Stimulated activated CD8-positive, alpha-beta memory T cell treated with anti-CD3 and anti-CD28 coated beads, Interleukin-4, amount 100 ng/mL, for 1 hour (primary cell): ENCODE results near the gene KDM7A.

ENCODE experiments used
- DNase-seq, 2 donors: peaks; one replicate each; pipeline ENCODE4 v3.0.0-alpha.2; 2020; ENCODE audit warnings: low read depth in 2 of 2, low spot score in 1 of 2

Gene KDM7A, protein sequence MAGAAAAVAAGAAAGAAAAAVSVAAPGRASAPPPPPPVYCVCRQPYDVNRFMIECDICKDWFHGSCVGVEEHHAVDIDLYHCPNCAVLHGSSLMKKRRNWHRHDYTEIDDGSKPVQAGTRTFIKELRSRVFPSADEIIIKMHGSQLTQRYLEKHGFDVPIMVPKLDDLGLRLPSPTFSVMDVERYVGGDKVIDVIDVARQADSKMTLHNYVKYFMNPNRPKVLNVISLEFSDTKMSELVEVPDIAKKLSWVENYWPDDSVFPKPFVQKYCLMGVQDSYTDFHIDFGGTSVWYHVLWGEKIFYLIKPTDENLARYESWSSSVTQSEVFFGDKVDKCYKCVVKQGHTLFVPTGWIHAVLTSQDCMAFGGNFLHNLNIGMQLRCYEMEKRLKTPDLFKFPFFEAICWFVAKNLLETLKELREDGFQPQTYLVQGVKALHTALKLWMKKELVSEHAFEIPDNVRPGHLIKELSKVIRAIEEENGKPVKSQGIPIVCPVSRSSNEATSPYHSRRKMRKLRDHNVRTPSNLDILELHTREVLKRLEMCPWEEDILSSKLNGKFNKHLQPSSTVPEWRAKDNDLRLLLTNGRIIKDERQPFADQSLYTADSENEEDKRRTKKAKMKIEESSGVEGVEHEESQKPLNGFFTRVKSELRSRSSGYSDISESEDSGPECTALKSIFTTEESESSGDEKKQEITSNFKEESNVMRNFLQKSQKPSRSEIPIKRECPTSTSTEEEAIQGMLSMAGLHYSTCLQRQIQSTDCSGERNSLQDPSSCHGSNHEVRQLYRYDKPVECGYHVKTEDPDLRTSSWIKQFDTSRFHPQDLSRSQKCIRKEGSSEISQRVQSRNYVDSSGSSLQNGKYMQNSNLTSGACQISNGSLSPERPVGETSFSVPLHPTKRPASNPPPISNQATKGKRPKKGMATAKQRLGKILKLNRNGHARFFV

DNA sequence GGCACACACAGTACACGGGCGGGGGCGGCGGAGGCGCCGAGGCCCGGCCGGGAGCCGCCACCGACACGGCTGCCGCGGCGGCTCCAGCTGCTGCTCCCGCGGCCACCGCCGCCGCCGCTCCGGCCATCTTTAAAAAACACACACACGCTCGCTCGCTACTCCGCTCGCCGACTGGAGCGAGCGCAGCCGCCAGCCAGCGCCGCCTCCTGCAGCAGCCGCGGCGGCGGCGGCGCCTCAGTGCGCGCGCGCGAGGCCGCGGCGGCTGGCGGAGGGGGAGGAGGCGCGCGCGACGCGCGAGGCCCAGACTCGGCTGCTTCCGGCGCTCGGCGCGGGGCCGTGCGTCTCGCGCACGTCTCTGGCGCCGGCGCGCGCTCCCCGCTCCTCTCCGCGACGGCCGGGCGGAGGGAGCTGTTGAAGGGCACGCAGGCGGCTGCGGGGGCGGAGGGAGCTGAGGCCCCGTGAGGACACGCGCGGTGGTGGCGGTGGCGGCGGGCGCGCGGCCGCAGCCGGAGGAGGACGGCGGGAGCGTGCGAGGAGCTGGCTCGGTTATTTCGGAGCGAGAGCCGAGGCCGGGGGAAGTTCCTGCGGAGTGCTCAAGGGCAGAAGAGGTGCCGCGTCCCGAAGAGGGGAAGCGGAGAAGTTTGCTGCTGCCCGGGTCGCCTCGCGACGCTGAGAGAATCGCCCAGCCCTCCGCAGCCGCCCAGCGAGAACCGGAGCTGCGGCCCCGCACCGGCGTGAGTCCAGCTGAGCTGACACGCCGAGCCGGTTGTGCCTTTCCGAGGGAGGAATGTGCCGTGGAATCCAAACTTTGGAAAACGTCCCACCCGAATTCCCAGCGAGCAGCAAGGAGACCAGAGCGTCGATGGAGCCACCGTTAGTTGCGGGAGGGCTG lies at the start of gene KDM7A:
Gene KDM7A (minus strand): TSS at position 173 of the 892 bp plus-strand sequence. CDS start 46 bp downstream, at position 127.
- peak; percentile 66 to 79 for DNase-seq

DNA sequence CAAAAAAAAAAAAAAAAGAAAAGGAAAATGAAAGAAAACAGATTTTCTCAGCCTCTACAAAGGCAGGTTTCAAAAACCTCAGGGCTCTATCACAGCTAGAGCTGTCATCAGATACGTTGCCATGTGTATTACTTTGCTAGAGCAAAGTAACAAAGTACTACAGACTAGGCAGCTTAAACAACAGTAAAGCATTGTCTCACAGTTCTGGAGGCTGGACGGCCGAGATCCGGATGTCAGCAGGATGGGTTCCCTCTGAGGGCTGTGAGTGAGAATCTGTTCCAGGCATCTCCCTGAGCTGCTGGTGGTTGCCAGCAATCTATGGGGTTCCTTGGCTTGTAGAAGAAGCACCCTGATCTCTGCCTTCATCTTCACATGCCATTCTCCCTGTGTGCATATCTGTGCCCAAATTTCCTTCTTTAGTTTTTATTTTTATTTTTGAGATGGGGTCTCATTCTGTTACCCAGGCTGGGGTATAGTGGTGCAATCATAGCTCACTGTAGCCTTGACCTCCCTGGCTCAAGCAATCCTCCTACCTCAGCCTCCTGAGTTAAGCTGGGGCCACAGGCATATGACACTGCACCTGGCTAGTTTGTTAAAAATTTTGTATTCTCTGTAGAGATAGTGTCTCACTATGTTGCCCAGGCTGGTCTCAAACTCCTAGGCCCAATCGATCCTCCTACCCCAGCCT lies 48.9 kb upstream of the KDM7A start:
- DNase-seq, result no peak

DNA sequence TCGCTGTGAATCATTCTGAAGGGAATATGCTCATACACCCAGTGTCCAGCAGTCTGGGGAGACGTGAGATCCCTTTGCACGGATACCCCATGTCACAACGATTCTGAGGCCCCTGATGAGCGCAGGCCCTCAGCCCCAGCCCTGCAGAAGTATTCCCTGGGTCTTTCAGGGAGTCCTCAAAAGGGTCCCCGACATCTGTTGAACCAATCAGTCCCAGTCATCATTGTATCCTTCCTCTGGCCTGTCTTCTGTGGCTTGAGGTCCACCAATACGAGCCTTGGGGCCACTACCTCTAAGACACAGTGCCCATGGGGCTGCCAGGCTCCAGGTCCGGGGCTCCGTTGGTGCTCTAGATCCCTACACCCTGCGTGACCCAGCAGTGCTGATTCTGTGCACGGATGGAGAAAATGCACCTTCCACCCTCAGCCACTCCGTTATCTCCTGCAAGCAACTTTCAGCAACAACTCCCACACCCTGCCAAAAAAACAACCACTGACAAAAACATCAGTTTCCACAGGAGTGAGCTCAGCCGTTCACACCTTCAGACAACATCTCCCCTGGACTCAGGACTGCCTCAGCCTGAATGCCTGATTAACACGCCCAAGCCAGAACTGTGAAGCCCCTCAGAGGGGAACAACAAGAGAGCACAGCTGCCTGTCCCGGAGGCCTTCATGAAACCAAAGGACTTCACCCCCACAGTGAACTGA lies 46.9 kb upstream of the KDM7A start:
- DNase-seq, result no peak

DNA sequence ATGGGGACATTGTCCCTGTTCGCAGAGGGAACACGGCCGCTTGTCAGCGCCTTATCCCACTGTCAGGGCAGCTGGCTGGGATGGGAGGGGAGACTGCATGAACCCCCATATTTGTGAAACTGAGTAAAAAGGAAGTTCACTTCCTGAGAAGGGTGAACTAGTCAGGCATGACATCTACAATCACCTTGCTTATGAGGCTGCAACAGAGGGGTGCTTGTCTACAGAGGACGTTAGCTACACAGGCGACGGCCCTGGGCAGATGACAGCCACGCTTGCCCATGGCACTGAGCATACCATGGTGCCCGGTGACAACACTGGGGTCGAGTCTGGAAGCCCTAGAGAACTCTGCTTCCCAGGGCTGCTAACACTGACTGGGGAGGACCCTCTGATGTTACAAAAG lies 46.0 kb upstream of the KDM7A start:
- no peak for DNase-seq

DNA sequence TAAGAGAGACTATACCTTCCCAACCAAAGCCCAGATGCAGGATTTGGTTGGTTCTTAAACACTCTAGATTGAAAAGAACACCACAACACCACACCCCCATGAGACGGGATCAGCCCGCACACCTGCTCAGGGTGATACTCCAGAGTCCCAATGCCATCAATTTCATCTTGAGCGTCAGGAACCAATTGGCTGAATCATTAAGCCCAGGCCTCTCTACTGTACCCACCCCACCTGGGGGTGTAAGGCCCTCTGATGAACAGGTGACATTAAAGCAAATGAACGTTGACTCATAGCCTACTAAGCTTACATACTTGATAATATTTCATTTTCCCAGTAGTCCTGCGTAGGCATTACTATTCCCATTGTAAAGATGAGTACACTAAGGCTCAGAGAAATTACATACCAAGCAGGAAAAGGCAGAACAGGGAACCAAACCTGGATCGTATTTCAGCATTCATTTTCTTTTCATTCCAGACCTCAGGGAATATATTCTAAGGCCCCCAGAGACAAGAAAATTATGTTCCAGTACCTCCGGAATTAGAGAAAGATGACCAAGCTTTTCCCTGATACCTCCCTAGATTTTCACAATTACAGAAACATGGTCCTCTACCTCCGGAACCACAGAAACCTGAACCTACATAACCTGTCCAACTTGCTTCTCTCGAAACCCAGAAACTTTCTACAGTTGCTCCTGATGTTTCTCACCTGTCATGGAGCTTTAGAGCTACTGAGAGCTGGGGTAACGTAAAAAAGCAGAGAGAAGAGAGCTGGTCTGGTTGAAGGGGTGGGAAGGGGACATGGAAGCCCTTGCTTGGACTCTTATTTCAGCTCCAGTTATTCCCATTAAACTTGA lies 43.1 kb upstream of the KDM7A start:
- no peak for DNase-seq

DNA sequence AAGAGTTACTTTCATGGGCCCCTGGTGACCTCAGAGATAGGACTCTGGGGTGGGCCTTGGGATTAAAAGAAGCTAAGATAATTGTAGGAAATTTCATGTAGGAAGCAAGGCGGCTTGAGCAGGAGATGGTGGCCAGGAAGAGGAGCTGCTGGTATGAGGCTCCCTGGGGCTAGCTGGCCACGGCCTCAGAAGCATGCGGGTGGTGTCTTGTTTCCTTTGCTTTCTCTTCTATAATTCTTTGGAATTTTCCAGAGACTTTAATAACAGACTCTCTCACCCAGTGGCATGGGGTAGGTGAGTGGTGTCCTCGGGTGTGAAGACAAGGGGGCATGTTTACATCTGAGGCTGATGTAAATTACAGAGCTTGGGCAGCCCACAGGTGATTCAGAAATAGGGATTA lies 41.9 kb upstream of the KDM7A start:
- no peak for DNase-seq

DNA sequence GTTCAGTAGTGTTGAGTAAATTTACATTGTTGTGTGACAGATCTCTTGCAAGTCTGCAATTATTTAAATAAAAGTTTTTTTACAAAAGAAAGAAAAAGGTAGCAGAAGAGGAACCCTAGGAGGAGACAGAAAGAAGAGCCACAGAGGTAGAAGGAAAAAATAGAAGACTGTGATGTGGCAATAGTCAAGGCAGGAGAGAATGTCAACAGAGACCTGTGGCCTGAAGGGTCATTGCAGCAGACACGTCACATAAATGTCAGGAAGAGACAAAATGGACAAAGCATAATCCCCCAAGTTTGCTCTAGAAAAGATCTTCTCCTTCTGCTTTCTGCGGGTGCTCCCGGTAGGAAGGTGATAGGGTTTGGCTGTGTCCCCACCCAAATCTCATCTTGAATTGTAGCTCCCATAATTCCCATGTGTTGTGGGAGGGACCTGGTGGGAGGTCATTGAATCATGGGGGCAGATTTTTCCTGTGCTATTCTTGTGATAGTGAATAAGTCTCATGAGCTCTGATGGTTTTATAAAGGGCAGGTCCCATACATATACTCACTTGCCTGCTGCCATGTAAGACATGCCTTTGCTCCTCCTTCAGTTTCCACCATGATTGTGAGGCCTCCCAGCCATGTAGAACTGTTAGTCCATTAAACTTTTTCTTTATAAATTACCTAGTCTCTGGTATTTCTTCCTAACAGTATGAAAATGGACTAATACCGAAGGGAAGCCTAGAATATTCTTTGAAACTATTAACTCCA lies 41.1 kb upstream of the KDM7A start:
- no peak for DNase-seq

DNA sequence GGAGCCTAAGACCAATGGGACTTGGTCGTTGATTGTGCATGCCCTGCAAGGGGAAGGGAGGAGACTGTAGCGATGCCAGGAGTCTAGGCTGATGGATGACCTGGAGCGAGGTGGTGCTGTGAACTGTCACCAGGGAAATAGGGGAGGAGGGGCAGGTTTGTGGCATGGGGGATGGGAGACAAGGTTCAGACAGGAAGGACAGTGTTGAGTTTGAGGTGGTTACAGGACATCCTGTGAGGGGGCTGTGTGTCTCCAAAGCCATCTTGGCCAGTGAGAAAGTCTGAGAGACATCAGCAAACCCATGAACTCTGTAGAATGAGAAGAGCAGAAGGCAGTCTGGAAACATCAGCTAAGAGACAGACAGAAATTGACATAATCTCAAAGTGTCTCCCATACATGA lies 38.5 kb upstream of the KDM7A start:
- no peak for DNase-seq

DNA sequence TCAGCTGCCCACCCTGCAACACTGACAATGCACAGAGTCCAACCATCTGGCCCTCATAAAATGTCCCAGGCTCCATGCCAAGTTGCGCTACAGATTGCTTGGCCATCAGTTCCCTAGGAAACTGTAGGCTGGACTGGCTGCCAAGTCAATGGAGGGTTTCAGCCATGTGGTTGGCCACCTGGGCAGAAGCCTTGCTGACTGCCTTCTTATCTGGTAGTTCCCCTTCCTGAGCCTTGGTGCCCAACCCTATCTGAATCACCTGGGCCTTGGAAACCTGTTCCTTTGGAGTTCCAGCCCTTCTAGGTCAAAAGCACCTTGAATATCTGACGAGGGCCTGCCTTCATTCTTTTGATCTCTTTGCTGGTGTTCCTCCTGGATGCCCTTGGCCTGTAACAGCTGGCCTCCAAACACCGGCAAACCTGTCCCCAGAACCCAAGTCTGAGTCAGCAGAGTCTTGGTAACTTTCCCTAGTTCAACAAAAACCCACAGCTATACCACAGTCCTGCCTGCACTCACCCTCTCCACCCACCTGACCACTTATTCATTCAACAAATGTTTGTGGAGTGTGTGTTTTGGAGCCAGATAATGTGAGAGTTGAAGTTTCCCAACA lies 37.4 kb upstream of the KDM7A start:
- no peak for DNase-seq

DNA sequence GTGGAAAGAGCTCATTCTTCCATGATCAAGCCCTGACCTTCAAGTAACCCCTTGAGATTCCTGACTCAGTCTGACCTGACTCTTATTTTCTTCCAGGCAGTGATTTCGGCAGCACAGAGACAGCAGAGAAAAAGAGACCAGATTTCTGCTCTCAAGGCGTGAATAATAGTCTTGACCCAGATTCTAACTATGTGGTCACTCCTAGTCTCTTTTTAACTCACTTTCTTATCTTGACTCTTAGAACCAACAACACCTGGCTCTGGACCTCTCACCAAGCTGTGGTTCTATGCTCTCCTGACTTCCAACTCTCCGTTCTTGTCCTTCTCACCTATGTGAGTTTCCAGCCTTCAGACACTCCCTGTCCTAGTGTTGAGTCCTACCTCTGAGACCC lies 36.9 kb upstream of the KDM7A start:
- DNase-seq, result no peak

DNA sequence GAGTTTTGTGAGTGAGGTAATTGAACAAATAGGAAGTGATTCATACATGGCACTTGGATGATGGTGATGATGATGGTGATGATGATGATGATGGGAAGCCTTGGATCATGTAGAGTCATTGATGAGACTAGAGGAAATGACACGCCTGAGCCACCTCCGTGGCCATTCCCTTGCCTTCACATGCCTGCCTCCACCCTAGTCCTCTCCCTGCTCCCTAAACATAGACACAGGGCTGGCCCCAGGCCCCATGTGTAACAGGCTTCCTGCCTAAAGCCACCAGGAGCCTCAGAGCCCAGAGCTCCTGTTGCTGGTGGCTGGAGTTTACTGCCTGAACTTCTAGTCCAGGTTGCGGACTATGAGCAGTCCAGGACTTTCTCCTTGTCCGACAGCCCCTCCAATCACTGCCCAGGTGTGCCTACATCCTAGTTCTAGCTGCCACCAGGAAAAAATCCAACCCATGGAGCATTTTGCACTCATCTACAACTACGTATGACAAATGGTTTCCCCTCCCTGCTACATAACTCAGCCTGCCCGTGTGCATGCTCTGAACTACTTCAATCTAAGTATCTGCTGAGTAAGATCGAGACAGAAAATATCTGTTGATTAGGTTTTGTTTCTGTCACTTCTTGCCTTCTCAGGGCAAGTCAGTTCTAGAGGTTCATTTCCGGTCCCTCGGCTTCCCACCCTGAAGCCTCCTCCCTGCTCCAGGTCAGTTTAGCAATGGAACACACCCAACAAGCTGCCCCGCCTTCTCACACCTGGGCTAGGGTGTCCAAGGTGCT lies 35.5 kb upstream of the KDM7A start:
- DNase-seq, result no peak

DNA sequence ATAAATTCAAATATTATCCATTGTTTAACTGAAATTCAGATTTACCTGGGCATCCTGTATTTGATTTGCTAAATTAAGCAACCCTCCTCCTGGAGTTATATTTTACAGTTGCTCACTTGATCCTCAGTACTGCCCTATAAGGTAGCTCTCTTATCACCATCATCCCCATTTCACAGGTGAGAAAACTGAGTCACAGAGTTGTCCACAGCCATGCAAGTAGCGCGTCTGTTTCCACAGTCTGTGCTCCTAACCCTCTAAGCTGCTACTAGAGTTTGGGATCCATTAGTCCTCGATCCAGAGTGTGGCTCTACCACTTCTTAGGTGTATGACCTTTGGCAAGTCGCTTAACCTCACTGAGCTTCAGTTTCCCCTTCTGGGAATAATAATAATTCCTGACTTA lies 34.9 kb upstream of the KDM7A start:
- no peak for DNase-seq

DNA sequence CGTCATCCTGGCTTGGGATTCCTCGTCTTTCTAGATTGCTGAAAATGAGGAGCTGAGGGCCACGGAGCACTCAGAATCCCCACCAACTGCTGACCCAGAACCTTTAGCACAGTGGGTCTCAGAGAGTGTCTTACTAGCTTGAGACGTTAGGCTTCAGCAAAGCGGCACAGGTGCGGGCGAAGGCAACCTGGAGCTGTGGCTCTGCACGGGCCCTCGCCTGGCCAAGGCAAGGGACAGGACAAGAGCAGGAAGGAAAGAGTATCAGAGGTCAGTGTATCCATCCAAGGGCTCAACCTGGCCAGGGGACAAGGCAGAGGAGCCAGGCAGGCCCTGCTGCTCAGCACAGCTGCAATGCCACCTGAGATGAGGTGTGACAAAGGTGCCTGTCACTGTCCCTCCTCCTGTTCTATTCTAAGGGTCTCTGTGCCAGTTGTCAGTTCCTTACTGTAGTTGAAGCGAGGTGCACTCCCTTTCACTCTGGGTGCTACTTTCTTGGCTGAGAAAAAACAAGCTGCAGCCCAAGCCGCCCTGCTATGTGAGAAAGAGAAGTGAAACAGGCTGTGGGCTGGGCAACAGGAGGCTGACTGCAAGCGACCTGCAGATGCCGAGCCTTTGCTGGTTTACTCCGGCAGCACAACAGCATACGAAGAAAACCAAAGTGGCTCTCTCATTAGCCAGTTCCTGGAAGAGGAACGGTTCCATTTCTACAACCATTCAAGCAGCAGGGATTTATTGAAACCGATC lies 33.3 kb upstream of the KDM7A start:
- no peak for DNase-seq

DNA sequence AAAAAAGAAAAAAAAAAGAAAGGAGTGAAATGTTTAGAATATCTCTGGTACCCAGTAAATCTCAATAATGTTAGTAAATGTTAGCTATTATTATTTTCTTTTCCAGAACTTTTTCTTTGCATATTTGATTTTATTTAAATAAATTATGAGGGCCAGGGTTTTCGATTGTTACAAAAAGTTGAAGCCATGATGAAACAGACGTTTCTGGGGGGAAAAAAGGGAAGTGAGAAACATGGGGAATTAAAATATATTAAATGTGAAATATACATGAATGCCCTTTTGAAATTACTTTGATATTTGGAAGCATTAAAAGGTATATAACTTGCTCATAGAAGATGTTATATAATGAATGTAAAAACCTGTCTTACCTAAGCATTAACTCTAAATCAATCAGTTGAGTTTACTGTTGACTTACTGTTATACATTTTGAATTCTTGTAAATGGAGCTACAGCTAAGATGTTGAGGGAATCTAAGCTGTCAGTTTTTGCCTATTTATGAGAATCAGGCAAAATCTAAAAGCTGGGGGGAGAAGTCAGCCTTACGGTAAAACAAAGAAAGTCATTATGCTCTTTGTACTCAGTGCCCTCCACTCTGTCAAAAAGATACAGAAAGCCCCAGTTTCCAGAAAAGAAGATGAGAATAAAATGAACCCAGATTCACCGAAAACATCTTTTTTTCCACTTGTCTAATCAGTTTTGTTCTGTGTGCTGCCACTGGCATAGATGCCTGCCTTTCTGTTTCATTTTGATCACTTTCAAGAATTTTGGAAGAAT lies 30.0 kb upstream of the KDM7A start:
- no peak for DNase-seq

DNA sequence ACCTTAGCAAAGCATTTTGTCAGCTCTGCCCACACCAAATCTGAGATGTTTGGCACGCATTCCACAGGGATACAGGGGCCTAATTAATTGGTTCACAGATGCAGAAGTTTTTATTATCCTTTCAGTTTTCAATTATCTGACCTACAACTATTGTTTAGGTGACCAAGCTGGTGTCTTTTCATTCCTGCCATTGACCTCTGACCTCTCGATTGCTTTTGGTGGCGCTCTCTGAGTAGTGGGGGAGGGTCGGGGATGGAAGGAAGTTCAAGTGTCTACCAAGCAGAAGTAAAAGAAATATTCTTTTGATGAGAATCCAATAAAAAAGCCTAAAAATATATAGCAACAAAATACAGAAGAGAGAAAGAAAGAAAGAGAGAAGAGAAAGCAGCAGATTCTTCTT lies 28.8 kb upstream of the KDM7A start:
- no peak for DNase-seq

DNA sequence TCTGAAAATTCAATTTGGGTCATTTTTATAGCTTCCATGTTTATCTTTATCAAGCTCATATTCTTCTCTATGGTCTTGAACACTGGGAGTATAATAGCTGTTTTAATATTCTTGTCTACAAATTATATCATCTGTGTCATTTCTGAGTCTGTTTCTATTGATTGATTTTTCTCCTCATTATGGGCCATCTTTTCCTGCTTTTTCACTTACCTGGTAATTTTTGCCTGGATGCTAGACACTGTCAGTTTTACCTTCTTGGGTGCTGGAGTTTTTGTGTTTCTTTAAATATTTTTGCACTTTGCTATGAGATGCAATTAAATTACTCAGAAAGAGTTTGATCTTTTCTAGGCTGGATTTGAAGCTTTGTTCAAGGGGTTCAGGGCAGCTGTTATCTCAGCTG lies 26.8 kb upstream of the KDM7A start:
- DNase-seq, result no peak
